SK-N-SH (cell line): Measurements from ENCODE around the gene PRR18. TPM values are rescaled to one million over a fixed set of nuclear protein-coding genes. Genes with fewer than 3 reads are reported as not detected.

Experiments used
- CTCF ChIA-PET: fragments of 300-600, 350-600 bp; formaldehyde crosslinking; extraction: SDS; loops from one replicate; lab custom pipeline; 2021; lab: Yijun Ruan, JAX
- POLR2A ChIA-PET: fragments of 350-600 bp; sonication (Branson Sonifier 250); formaldehyde crosslinking; extraction: SDS; loops from one replicate; lab custom pipeline; 2020; ENCODE audit warnings: antibody characterized with exemption, inconsistent platforms; lab: Yijun Ruan, JAX
- DNase-seq: peaks from one replicate; pipeline ENCODE4 v3.0.0; 2012
- H2AFZ ChIP-seq: fragments of 200-600 bp; sonication (generic); 2 replicates; pipeline ENCODE4 v1.8.1; 2016; ENCODE audit warnings: antibody characterized with exemption, mild to moderate bottlenecking, low read depth
- H3F3A ChIP-seq: fragments of 200-600 bp; sonication (generic); replicated peaks from 2 replicates; pipeline ENCODE3; 2016; ENCODE audit warnings: antibody characterized with exemption, mild to moderate bottlenecking; ENCODE audit not compliant: insufficient read depth
- H3K27ac ChIP-seq, 2 experiments: fragments of 200-500 bp in 1 of 2; fragments of 200-600 bp in 1 of 2; sonication (Bioruptor generic) in 1 of 2; sonication (generic), shearing (Covaris generic) in 1 of 2; 2 replicates each; pipeline versions ENCODE4 v1.5.1 to v1.6.1; 2014 to 2016; ENCODE audit warnings: low read depth in 2 of 2, inconsistent platforms in 1 of 2, low read length in 1 of 2, mild to moderate bottlenecking in 1 of 2, mixed read lengths in 1 of 2
- H3K27me3 ChIP-seq: fragments of 200-600 bp; sonication (generic), shearing (Covaris generic); 2 replicates; pipeline ENCODE4 v1.6.1; 2016; ENCODE audit warnings: mixed run types; ENCODE audit not compliant: insufficient read depth
- H3K36me3 ChIP-seq, 2 experiments: fragments of 200-500 bp in 1 of 2; fragments of 200-600 bp in 1 of 2; sonication (Bioruptor generic) in 1 of 2; sonication (generic) in 1 of 2; replicated peaks in 1 of 2; 2 replicates each; pipeline versions ENCODE3 to v1.5.1; 2014 to 2016; ENCODE audit warnings: low read length in 1 of 2, mild to moderate bottlenecking in 1 of 2; ENCODE audit not compliant: insufficient read depth in 2 of 2, control insufficient read depth in 1 of 2
- H3K4me1 ChIP-seq, 2 experiments: fragments of 200-500 bp in 1 of 2; fragments of 200-600 bp in 1 of 2; sonication (Bioruptor generic) in 1 of 2; sonication (generic), shearing (Covaris generic) in 1 of 2; 2 replicates each; pipeline versions ENCODE4 v1.5.1 to v1.6.1; 2014 to 2016; ENCODE audit warnings: low read depth in 1 of 2, low read length in 1 of 2, mixed run types in 1 of 2; ENCODE audit not compliant: insufficient read depth in 2 of 2, control insufficient read depth in 1 of 2
- H3K4me2 ChIP-seq: fragments of 200-600 bp; sonication (generic), shearing (Covaris generic); 2 replicates; pipeline ENCODE4 v1.6.1; 2017; ENCODE audit warnings: mixed run types
- H3K4me3 ChIP-seq, 2 experiments: fragments of 200-500 bp in 1 of 2; fragments of 200-600 bp in 1 of 2; sonication (Bioruptor generic) in 1 of 2; sonication (generic), shearing (Covaris generic) in 1 of 2; 2 replicates each; pipeline versions ENCODE4 v1.5.1 to v1.8.1; 2014 to 2016; ENCODE audit warnings: low read depth in 2 of 2, inconsistent platforms in 1 of 2, low read length in 1 of 2, mild to moderate bottlenecking in 1 of 2, mixed read lengths in 1 of 2, moderate library complexity in 1 of 2
- H3K79me2 ChIP-seq: fragments of 200-600 bp; sonication (generic); 2 replicates; pipeline ENCODE4 v1.8.1; 2017; ENCODE audit warnings: mild to moderate bottlenecking; ENCODE audit not compliant: insufficient read depth
- H3K9ac ChIP-seq: fragments of 200-600 bp; sonication (generic); 2 replicates; pipeline ENCODE4 v1.6.1; 2017; ENCODE audit warnings: mixed run types
- H3K9me2 ChIP-seq: fragments of 200-600 bp; sonication (generic); 2 replicates; pipeline ENCODE4 v1.6.1; 2017; ENCODE audit warnings: mixed run types
- H3K9me3 ChIP-seq: fragments of 200-600 bp; sonication (generic); 2 replicates; pipeline ENCODE4 v1.6.1; 2017; ENCODE audit warnings: mixed run types, mild to moderate bottlenecking, moderate library complexity
- H4K20me1 ChIP-seq: fragments of 200-600 bp; sonication (generic); 2 replicates; pipeline ENCODE4 v1.6.1; 2017; ENCODE audit warnings: mild to moderate bottlenecking, mixed run types; ENCODE audit not compliant: insufficient read depth
- CHD2 ChIP-seq: fragments of 150-350 bp; IDR thresholded peaks from 2 replicates; pipeline ENCODE4 v1.6.1; 2018; ENCODE audit warnings: low read length; ENCODE audit not compliant: partially characterized antibody
- CTCF ChIP-seq: fragments of 200-600 bp; sonication (generic); IDR thresholded peaks from 2 replicates; pipeline ENCODE4 v1.6.1; 2017; ENCODE audit warnings: antibody characterized with exemption, mild to moderate bottlenecking, moderate library complexity
- ELF1 ChIP-seq: IDR thresholded peaks from 2 replicates; pipeline ENCODE4 v1.4.0; 2012
- FOXJ3 ChIP-seq: sonication (generic); formaldehyde crosslinking; IDR thresholded peaks from 2 replicates; pipeline ENCODE4 v1.5.1; 2020; ENCODE audit warnings: mild to moderate bottlenecking, missing genetic modification reagents
- FOXM1 ChIP-seq: IDR thresholded peaks from 2 replicates; pipeline ENCODE4 v1.4.0; 2012; ENCODE audit warnings: low read depth, mild to moderate bottlenecking
- GABPA ChIP-seq: IDR thresholded peaks from 2 replicates; pipeline ENCODE4 v1.4.0; 2012; ENCODE audit warnings: low read depth, mild to moderate bottlenecking
- GATA2 ChIP-seq: sonication (generic); formaldehyde crosslinking; IDR thresholded peaks from 2 replicates; pipeline ENCODE4 v1.5.0; 2020; ENCODE audit warnings: mild to moderate bottlenecking, missing genetic modification reagents
- JUND ChIP-seq: IDR thresholded peaks from 2 replicates; pipeline ENCODE4 v1.4.0; 2012
- MAX ChIP-seq: IDR thresholded peaks from 2 replicates; pipeline ENCODE4 v1.4.0; 2012; ENCODE audit warnings: low read depth
- MEF2A ChIP-seq: IDR thresholded peaks from 2 replicates; pipeline ENCODE4 v1.4.0; 2012; ENCODE audit warnings: low read depth, borderline replicate concordance
- MXI1 ChIP-seq: IDR thresholded peaks from 2 replicates; pipeline ENCODE4 v1.6.1; 2012; ENCODE audit warnings: mild to moderate bottlenecking, low read depth, low read length, improper control_type of control experiment
- NFIC ChIP-seq: IDR thresholded peaks from 2 replicates; pipeline ENCODE4 v1.4.0; 2012; ENCODE audit warnings: borderline replicate concordance
- PBX3 ChIP-seq: IDR thresholded peaks from 2 replicates; pipeline ENCODE4; 2012
- REST ChIP-seq: IDR thresholded peaks from 2 replicates; pipeline ENCODE4 v1.6.1; 2012; ENCODE audit warnings: mild to moderate bottlenecking, low read depth, low read length, moderate library complexity
- SIN3A ChIP-seq: IDR thresholded peaks from 2 replicates; pipeline ENCODE4 v1.6.1; 2012; ENCODE audit warnings: low read depth, mild to moderate bottlenecking, low read length, moderate library complexity, borderline replicate concordance
- SMC3 ChIP-seq: IDR thresholded peaks from 2 replicates; pipeline ENCODE4 v1.6.1; 2012; ENCODE audit warnings: low read depth, low read length, improper control_type of control experiment
- TAF1 ChIP-seq: IDR thresholded peaks from 2 replicates; pipeline ENCODE4 v1.6.1; 2012; ENCODE audit warnings: low read depth, mild to moderate bottlenecking, low read length, moderate library complexity, borderline replicate concordance
- USF1 ChIP-seq: IDR thresholded peaks from 2 replicates; pipeline ENCODE4 v1.4.0; 2012; ENCODE audit warnings: low read depth, borderline replicate concordance
- ZBTB33 ChIP-seq: IDR thresholded peaks from 2 replicates; pipeline ENCODE4 v1.4.0; 2012; ENCODE audit warnings: low read depth, borderline replicate concordance
- WGBS: methylation state at CpG from one replicate; pipeline ENCODE4 v1.1.6; 2017; ENCODE audit warnings: low lambda C conversion rate; 5-methylcytosine and 5-hydroxymethylcytosine counted together
- polyA plus RNA-seq, 3 experiments: library from polyadenylated mRNA; depleted of rRNA; stranded (reverse); fragments of >200 nt; gene quantifications; 2 replicates each; pipeline ENCODE4 v1.2.3, GENCODE V29; 2012

The PRR18 gene
- polyA plus RNA-seq, 1 of the 3 experiments (the other 2 are of a cell fraction): 0.02 TPM

- H3K27me3 ChIP-seq: peaks cover 8% of the 10 kb centered on the region; the same call in 1 of the 2 replicates
- no peak for DNase-seq
- H3K27ac ChIP-seq: no peak overlapping the region
- no peaks in the 10 kb centered on the region for H3K36me3 ChIP-seq
- no peak overlapping the region for H3K4me3 ChIP-seq
- H3K79me2 ChIP-seq: no peaks in the 10 kb centered on the region
- 35% methylated on average over 4 of the region's 4 CpGs for WGBS
- H3K9me3 ChIP-seq: no peaks in the 10 kb centered on the region
- no peaks in the 10 kb centered on the region; a peak in 1 of 4 replicates for H3K4me1 ChIP-seq
- CTCF ChIA-PET: interaction anchor here (0.6 to 4.6 kb wide), 5 partner anchors 107 to 501 kb away, joined by 3 to 42 read pairs (median 5); no protein-coding TSS in a partner anchor
- POLR2A ChIA-PET: no interaction called here
- no peak overlapping the region for H3K4me2 ChIP-seq
- no peak for TF ChIP-seq REST
- no peak for TF ChIP-seq PBX3
- no peak for TF ChIP-seq MEF2A
- no peak for TF ChIP-seq NFIC
- TF ChIP-seq MAX: no peak
- TF ChIP-seq GABPA: no peak
- no peak for TF ChIP-seq CHD2
- no peak for TF ChIP-seq TAF1
- no peak for TF ChIP-seq SIN3A
- TF ChIP-seq USF1: no peak
- no peak for TF ChIP-seq ZBTB33
- TF ChIP-seq JUND: no peak
- no peak for TF ChIP-seq FOXM1
- TF ChIP-seq SMC3: no peak
- TF ChIP-seq MXI1: no peak
- TF ChIP-seq CTCF: no peak
- no peak for TF ChIP-seq GATA2 (CRISPR knock-in tag)
- TF ChIP-seq ELF1: no peak
- TF ChIP-seq FOXJ3 (CRISPR knock-in tag): no peak
- no peak overlapping the region for H3K9ac ChIP-seq
- H3K9me2 ChIP-seq: no peaks in the 10 kb centered on the region
- H3F3A ChIP-seq: no peaks in the 10 kb centered on the region
- no peak overlapping the region for H2AFZ ChIP-seq
- H4K20me1 ChIP-seq: no peaks in the 10 kb centered on the region
Observed at GRCh38 chr6:166274163-166274562, 34.0 kb downstream of the PRR18 start.
